HCT116 (cell line): ENCODE measurements around the gene KLHL11. TPM values are rescaled to one million over a fixed set of nuclear protein-coding genes. Genes with fewer than 3 reads are reported as not detected.

Source experiments
- ATAC-seq: fragments of 200-7000 bp; cut with Tn5 transposase; 2 replicates; pipeline ENCODE4 v1.9.1; 2020; ENCODE audit warnings: mild to moderate bottlenecking, moderate library complexity
- BruUV-seq: library from RNA; stranded (reverse); fragments of 400-500 nt; replicated peaks from 2 replicates; lab custom pipeline; 2021; lab: Mats Ljungman, UMichigan
- CTCF ChIA-PET: fragments of 300-600 bp; sonication (Branson Sonifier 250); formaldehyde crosslinking; loops from one replicate; lab custom pipeline; 2021; ENCODE audit warnings: antibody characterized with exemption; lab: Charles Lee
- POLR2A ChIA-PET: fragments of 300-600, 350-600 bp; sonication (Branson Sonifier 250); formaldehyde crosslinking; loops from one replicate; lab custom pipeline; 2021; ENCODE audit warnings: antibody characterized with exemption; lab: Charles Lee
- RAD21 ChIA-PET, 2 experiments: fragments of 300-600 bp; sonication (Branson Sonifier 250); formaldehyde crosslinking; loops; one replicate each; lab custom pipeline; 2023; ENCODE audit warnings: low total read pairs in 2 of 2; ENCODE audit not compliant: uncharacterized antibody in 2 of 2, unreplicated experiment in 2 of 2, low non-redundant PET in 1 of 2; lab: Charles Lee
- DNase-seq: peaks from one replicate; pipeline ENCODE4 v3.0.0-alpha.2; 2010; ENCODE audit warnings: low read depth, low spot score
- H2AFZ ChIP-seq: fragments of 200-600 bp; shearing (Covaris generic), sonication (generic); 2 replicates; pipeline ENCODE4 v1.6.1; 2017; ENCODE audit warnings: low read depth, mixed run types, mixed read lengths, antibody characterized with exemption, low read length; ENCODE audit not compliant: poor library complexity, severe bottlenecking
- H3K27ac ChIP-seq: 2 replicates; pipeline ENCODE4 v1.5.1; 2012; ENCODE audit warnings: low read depth, low read length
- H3K27me3 ChIP-seq: fragments of 200-600 bp; sonication (generic); 2 replicates; pipeline ENCODE4 v1.6.1; 2016; ENCODE audit warnings: mixed run types, low read length, mixed read lengths; ENCODE audit not compliant: insufficient read depth
- H3K36me3 ChIP-seq, 2 experiments: fragments of 200-500 bp in 1 of 2; fragments of 200-600 bp in 1 of 2; sonication (Bioruptor generic) in 1 of 2; sonication (generic) in 1 of 2; 2 replicates each; pipeline versions ENCODE4 v1.5.1 to v1.6.1; 2014 to 2016; ENCODE audit warnings: low read length in 2 of 2, inconsistent platforms in 1 of 2, mixed read lengths in 1 of 2, mixed run types in 1 of 2; ENCODE audit not compliant: insufficient read depth in 2 of 2, control insufficient read depth in 1 of 2
- H3K4me1 ChIP-seq, 2 experiments: fragments of 200-600 bp in 1 of 2; sonication (generic) in 1 of 2; 2 replicates each; pipeline versions ENCODE4 v1.5.1 to v1.6.1; 2012 to 2017; ENCODE audit warnings: low read length in 2 of 2, inconsistent platforms in 1 of 2, mild to moderate bottlenecking in 1 of 2, mixed read lengths in 1 of 2, mixed run types in 1 of 2, moderate library complexity in 1 of 2; ENCODE audit not compliant: insufficient read depth in 2 of 2, control insufficient read depth in 1 of 2
- H3K4me2 ChIP-seq: fragments of 200-600 bp; sonication (generic); 2 replicates; pipeline ENCODE4 v1.6.1; 2017; ENCODE audit warnings: mixed run types, low read length, mixed read lengths
- H3K4me3 ChIP-seq, 2 experiments: fragments of 200-600 bp in 1 of 2; sonication (generic) in 1 of 2; replicated peaks in 1 of 2; 2 replicates each; pipeline ENCODE4 v1.5.1; 2011 to 2016; ENCODE audit warnings: low read length in 2 of 2, control low read depth in 1 of 2, low read depth in 1 of 2, mild to moderate bottlenecking in 1 of 2, mixed read lengths in 1 of 2, mixed run types in 1 of 2
- H3K79me2 ChIP-seq: fragments of 200-600 bp; sonication (generic); 2 replicates; pipeline ENCODE4 v1.6.1; 2017; ENCODE audit warnings: mild to moderate bottlenecking, mixed run types, low read length, moderate library complexity, mixed read lengths; ENCODE audit not compliant: insufficient read depth
- H3K9ac ChIP-seq: fragments of 200-600 bp; sonication (generic); 2 replicates; pipeline ENCODE4 v1.6.1; 2016; ENCODE audit warnings: low read length, mixed read lengths
- H3K9me2 ChIP-seq: fragments of 200-600 bp; sonication (generic), shearing (Covaris generic); 2 replicates; pipeline ENCODE4 v1.6.1; 2017; ENCODE audit warnings: mixed run types, mild to moderate bottlenecking, moderate library complexity; ENCODE audit not compliant: insufficient read depth
- H3K9me3 ChIP-seq, 2 experiments: fragments of 200-500 bp in 1 of 2; fragments of 200-600 bp in 1 of 2; sonication (Bioruptor generic) in 1 of 2; sonication (generic) in 1 of 2; 2 replicates each; pipeline ENCODE4 v1.6.1; 2014 to 2017; ENCODE audit warnings: low read length in 2 of 2, mixed read lengths in 2 of 2, inconsistent platforms in 1 of 2, low read depth in 1 of 2, mild to moderate bottlenecking in 1 of 2, mixed run types in 1 of 2, moderate library complexity in 1 of 2; ENCODE audit not compliant: control insufficient read depth in 1 of 2, insufficient read depth in 1 of 2
- H4K20me1 ChIP-seq: fragments of 200-600 bp; sonication (generic), shearing (Covaris generic); 2 replicates; pipeline ENCODE4 v1.6.1; 2017; ENCODE audit warnings: mixed run types, mild to moderate bottlenecking, moderate library complexity; ENCODE audit not compliant: insufficient read depth
- CBX3 ChIP-seq: IDR thresholded peaks from 2 replicates; pipeline ENCODE4 v1.6.1; 2012; ENCODE audit warnings: low read depth
- CEBPB ChIP-seq: IDR thresholded peaks from 2 replicates; pipeline ENCODE4 v1.6.1; 2012; ENCODE audit warnings: low read depth
- EGR1 ChIP-seq: IDR thresholded peaks from 2 replicates; pipeline ENCODE4 v1.6.1; 2012; ENCODE audit warnings: low read depth
- EZH2 ChIP-seq: fragments of 200-600 bp; sonication (generic); IDR thresholded peaks from 2 replicates; pipeline ENCODE4 v1.6.1; 2017; ENCODE audit warnings: antibody characterized with exemption, mixed run types
- EZH2phosphoT487 ChIP-seq: fragments of 200-600 bp; IDR thresholded peaks from 2 replicates; pipeline ENCODE4 v1.6.1; 2018; ENCODE audit warnings: antibody characterized with exemption, borderline replicate concordance
- FOSL1 ChIP-seq: IDR thresholded peaks from 2 replicates; pipeline ENCODE4 v1.6.1; 2012; ENCODE audit warnings: low read depth
- JUND ChIP-seq: IDR thresholded peaks from 2 replicates; pipeline ENCODE4 v1.6.1; 2012
- POLR2A ChIP-seq: IDR thresholded peaks from 2 replicates; pipeline ENCODE4 v1.7.0; 2011; ENCODE audit warnings: borderline replicate concordance; ENCODE audit not compliant: insufficient read depth, insufficient read length; ENCODE audit errors: extremely low read depth
- POLR2AphosphoS5 ChIP-seq: IDR thresholded peaks from 2 replicates; pipeline ENCODE4 v1.6.1; 2011; ENCODE audit warnings: mild to moderate bottlenecking, low read depth, low read length, moderate library complexity
- RAD21 ChIP-seq: IDR thresholded peaks from 2 replicates; pipeline ENCODE4 v1.6.1; 2012; ENCODE audit warnings: low read depth, mild to moderate bottlenecking
- TCF7L2 ChIP-seq: IDR thresholded peaks from 2 replicates; pipeline ENCODE4 v1.7.0; 2011; ENCODE audit warnings: borderline replicate concordance, inconsistent platforms; ENCODE audit not compliant: insufficient read depth, insufficient read length; ENCODE audit errors: extremely low read depth
- YY1 ChIP-seq: IDR thresholded peaks from 2 replicates; pipeline ENCODE4 v1.6.1; 2011; ENCODE audit warnings: low read length, low read depth, moderate library complexity, mild to moderate bottlenecking; ENCODE audit not compliant: insufficient replicate concordance; ENCODE audit errors: extremely low read depth
- ZFX ChIP-seq: fragments of 450-650 bp; IDR thresholded peaks from 2 replicates; pipeline ENCODE4 v1.6.1; 2017
- intact Hi-C: fragments of 100-400 bp; cut with micrococcal nuclease; formaldehyde crosslinking; loops from 2 replicates; pipeline ENCODE4 v1.10.0; 2022
- total RNA-seq: library from RNA; stranded (reverse); gene quantifications from one replicate; pipeline ENCODE4 v1.2.1, GENCODE V29; 2021; ENCODE audit not compliant: unreplicated experiment
- TF ChIP-seq, protein P1 (sequence below): IDR thresholded peaks from 2 replicates; pipeline ENCODE4 v1.6.1; 2011; ENCODE audit warnings: mild to moderate bottlenecking, low read length, moderate library complexity; ENCODE audit not compliant: insufficient replicate concordance; ENCODE audit errors: extremely low read depth
- TF ChIP-seq, protein P2 (sequence below): IDR thresholded peaks from 2 replicates; pipeline ENCODE4 v1.6.1; 2012; ENCODE audit warnings: low read depth

Gene KLHL11
- total RNA-seq, 1 experiment from 2014 or later: 22.4 TPM

DNA sequence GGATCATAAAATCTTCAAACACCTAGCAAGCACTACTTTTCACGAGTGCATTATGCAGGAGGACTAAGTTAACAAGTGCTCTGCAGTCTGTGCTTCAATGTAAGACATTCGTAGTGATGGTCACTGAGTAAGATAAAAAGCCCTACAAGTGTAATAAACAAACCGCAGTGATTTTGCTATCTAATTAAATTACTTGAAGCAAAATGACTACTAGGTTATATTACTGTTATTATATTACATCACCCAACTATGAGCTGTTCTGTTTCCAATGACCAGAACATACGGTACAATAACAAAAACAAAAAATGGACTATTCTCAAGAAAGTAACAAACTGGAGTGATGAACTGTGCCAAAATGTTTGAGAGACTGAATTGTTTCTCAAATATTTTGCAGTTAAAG lies 16.4 kb downstream of the KLHL11 start:
- no peak for DNase-seq
- no peak overlapping the region for H3K27ac ChIP-seq
- ATAC-seq: no peak
- H3K9me3 ChIP-seq: no peaks in the 10 kb centered on the region
- ChIA-PET RAD21 (no interaction called here), POLR2A (interaction anchor here (1.9 kb wide), 1 partner anchor 16 kb away, joined by 5 read pairs; the partner anchor contains the start of gene KLHL11), CTCF (no interaction called here)
- H3K36me3 ChIP-seq: peaks cover 5 to 8% of the 10 kb centered on the region in 2 experiments; a peak in 3 of 4 replicates
- BruUV-seq: no TSS peak
- no peak overlapping the region for H3K9ac ChIP-seq
- no peak overlapping the region for H2AFZ ChIP-seq
- TF ChIP-seq, protein P1, sequence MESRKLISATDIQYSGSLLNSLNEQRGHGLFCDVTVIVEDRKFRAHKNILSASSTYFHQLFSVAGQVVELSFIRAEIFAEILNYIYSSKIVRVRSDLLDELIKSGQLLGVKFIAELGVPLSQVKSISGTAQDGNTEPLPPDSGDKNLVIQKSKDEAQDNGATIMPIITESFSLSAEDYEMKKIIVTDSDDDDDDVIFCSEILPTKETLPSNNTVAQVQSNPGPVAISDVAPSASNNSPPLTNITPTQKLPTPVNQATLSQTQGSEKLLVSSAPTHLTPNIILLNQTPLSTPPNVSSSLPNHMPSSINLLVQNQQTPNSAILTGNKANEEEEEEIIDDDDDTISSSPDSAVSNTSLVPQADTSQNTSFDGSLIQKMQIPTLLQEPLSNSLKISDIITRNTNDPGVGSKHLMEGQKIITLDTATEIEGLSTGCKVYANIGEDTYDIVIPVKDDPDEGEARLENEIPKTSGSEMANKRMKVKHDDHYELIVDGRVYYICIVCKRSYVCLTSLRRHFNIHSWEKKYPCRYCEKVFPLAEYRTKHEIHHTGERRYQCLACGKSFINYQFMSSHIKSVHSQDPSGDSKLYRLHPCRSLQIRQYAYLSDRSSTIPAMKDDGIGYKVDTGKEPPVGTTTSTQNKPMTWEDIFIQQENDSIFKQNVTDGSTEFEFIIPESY: no peak
- TF ChIP-seq ZFX: no peak
- no peak for TF ChIP-seq CBX3
- no peak for TF ChIP-seq EGR1
- no peak for TF ChIP-seq JUND
- no peak for TF ChIP-seq RAD21
- no peak for TF ChIP-seq EZH2
- TF ChIP-seq EZH2phosphoT487: no peak
- TF ChIP-seq FOSL1: no peak
- TF ChIP-seq CEBPB: no peak
- TF ChIP-seq POLR2AphosphoS5: no peak
- no peak for TF ChIP-seq TCF7L2
- TF ChIP-seq YY1: no peak
- TF ChIP-seq POLR2A: no peak
- TF ChIP-seq, protein P2, sequence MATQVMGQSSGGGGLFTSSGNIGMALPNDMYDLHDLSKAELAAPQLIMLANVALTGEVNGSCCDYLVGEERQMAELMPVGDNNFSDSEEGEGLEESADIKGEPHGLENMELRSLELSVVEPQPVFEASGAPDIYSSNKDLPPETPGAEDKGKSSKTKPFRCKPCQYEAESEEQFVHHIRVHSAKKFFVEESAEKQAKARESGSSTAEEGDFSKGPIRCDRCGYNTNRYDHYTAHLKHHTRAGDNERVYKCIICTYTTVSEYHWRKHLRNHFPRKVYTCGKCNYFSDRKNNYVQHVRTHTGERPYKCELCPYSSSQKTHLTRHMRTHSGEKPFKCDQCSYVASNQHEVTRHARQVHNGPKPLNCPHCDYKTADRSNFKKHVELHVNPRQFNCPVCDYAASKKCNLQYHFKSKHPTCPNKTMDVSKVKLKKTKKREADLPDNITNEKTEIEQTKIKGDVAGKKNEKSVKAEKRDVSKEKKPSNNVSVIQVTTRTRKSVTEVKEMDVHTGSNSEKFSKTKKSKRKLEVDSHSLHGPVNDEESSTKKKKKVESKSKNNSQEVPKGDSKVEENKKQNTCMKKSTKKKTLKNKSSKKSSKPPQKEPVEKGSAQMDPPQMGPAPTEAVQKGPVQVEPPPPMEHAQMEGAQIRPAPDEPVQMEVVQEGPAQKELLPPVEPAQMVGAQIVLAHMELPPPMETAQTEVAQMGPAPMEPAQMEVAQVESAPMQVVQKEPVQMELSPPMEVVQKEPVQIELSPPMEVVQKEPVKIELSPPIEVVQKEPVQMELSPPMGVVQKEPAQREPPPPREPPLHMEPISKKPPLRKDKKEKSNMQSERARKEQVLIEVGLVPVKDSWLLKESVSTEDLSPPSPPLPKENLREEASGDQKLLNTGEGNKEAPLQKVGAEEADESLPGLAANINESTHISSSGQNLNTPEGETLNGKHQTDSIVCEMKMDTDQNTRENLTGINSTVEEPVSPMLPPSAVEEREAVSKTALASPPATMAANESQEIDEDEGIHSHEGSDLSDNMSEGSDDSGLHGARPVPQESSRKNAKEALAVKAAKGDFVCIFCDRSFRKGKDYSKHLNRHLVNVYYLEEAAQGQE: no peak
- no peak overlapping the region for H3K4me3 ChIP-seq
- peaks cover 52% of the 10 kb centered on the region for H3K79me2 ChIP-seq
- H4K20me1 ChIP-seq: no peaks in the 10 kb centered on the region; the same call in 1 of the 2 replicates
- no peak overlapping the region for H3K4me2 ChIP-seq
- no peaks in the 10 kb centered on the region for H3K27me3 ChIP-seq
- H3K9me2 ChIP-seq: no peaks in the 10 kb centered on the region
- intact Hi-C loops: no loop called here
- peaks cover 15 to 21% of the 10 kb centered on the region in 2 experiments for H3K4me1 ChIP-seq
